GM19438 (cell line): ENCODE results near the gene USP1.

ENCODE experiments used
- ATAC-seq: cut with Tn5 transposase; IDR thresholded peaks from one replicate; pipeline ENCODE4 v1.9.1; 2021; ENCODE audit warnings: low read depth; ENCODE audit not compliant: unreplicated experiment

Gene USP1

GRCh38 chr1:62426237-62426636 lies 10.6 kb upstream of the USP1 start:
- ATAC-seq = no peak

DNA sequence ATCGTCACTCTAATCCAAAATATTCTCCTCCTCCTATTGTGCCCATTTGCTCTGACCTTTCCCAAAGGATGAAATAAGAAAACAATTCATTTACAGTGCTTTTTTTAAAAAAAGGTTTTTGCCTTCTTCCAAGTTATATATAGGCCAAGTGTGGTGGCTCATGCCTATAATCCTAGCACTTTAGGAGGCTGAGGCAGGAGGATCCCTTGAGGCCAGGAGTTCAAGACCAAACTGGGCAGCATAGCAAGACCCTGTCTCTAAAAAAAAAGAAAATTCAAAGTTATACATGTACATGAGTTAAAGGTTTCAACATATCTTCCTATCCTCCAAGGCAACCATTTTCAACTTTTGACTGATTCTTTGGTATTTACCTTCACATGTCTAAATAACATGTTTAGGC lies 10.1 kb upstream of the USP1 start:
- no peak for ATAC-seq

DNA sequence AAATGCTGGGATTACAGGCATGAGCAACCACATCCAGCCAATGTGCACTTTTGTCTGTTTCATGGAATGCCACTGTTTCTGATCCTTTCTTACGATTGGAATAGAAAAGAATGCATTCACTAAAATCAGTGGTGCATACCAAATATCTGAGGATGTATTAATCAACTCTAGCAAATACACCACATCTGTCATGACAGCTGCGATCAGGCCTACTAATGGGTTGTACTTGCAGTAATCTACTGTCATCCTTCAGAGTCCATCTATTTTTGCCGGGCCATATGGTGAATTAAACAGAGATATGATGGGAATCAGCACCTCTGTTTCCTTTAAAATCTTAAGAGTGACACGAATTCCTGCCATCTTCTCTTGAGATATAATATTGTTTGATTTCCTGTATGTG lies 8.5 kb upstream of the USP1 start:
- no peak for ATAC-seq

DNA sequence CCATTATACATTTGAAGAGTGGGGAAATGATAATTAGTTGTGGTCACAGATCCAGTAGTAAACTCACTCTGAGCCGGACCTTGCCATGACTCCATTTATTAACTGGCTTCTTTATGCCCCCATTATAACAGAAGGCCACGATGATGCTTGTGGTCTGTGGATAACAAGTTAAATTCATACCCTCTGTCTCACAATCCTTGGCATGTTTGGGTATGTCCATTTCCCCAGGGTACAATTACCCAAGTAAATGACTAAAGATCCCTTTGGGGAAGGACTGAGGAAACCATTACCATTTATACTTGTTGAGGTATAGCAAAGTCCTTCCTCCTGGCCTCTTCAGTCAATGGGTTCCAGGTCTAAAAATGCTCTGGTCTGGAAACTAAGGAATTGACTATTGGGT lies 7.3 kb upstream of the USP1 start:
- ATAC-seq = no peak

GRCh38 chr1:62433861-62434617 lies 2.8 kb upstream of the USP1 start:
- ATAC-seq = no peak

DNA sequence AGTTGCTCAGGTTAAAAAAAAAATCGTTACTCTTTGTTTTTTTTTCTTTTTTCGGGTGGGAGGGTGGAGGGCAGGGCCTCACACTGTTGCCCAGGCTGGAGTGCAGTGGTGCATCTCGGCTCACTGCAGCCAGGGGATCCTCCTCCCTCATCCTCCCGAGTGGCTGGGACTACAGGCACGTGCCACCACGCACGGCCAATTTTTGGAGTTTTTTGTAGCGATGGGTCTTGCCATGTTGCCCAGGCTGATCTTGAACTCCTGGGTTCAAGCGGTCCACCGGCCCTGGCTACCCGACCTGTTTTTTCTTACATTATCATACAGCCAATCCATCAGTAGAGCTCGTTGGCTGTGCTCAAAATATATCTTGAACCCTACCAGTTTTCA lies 2.2 kb upstream of the USP1 start:
- ATAC-seq = no peak

- no peak for ATAC-seq
These were observed 1.4 kb upstream of the USP1 start for GRCh38 chr1:62435231-62436038.

- ATAC-seq = peak; percentile 65
These were observed 797 bp upstream of the USP1 start for GRCh38 chr1:62436039-62436465.

- ATAC-seq = no peak
These were observed 558 bp downstream of the USP1 start for GRCh38 chr1:62437273-62437940.

DNA sequence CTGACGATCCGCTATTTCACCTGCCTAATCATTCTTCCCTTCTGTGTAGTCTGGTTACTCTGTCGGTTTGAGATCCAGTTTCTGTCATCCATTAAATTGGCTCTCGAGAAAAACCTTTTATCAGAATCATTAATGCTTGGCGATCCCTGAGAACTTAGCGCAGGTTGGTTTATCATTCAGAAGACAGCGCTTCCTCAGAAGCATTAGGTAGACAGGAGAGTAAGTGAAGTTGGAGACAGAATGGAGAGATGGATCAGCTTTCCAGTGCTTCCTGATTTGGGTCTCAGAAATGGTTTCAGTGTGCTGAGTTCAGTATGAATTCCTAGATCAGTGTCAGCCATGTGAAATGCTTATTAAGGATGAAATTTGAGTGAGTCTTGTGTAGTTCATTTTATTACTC lies 1.3 kb downstream of the USP1 start:
- ATAC-seq = no peak

- ATAC-seq = peak; percentile 33
These were observed 3.0 kb downstream of the USP1 start for GRCh38 chr1:62439652-62440371.

DNA sequence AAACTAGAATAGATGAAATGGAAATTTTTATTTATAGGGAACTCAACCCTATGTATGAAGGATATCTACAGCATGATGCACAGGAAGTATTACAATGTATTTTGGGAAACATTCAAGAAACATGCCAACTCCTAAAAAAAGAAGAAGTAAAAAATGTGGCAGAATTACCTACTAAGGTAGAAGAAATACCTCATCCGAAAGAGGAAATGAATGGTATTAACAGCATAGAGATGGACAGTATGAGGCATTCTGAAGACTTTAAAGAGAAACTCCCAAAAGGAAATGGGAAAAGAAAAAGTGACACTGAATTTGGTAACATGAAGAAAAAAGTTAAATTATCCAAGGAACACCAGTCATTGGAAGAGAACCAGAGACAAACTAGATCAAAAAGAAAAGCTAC lies 7.9 kb downstream of the USP1 start:
- ATAC-seq = no peak

DNA sequence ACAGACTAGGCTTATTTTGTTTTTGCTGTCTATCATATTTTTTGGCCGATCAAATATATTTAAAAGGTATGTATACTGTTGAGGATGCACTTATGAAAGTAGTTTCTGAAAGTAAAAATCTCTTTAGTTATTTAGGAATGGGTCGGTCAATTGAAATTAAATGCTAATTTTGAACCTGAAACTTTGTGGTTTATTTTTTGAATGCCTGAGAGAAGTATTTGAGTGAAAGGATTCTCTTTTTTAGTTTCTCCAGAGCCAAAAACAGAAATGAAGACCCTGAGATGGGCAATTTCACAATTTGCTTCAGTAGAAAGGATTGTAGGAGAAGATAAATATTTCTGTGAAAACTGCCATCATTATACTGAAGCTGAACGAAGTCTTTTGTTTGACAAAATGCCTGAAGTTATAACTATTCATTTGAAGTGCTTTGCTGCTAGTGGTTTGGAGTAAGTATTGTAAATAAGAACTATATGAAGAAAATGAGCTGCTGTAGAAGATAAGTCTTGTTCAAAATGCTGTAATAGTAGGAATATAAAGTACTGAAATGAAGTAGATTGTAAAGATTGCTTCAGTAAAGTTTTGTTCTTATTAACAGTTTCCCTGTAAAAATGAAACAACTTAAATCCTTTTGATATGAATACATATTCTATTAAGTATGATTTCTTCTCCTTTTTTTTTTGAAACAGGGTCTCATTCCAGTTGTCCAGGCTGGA lies 11.5 kb downstream of the USP1 start:
- ATAC-seq = no peak

- ATAC-seq = no peak
These were observed 13.5 kb downstream of the USP1 start for GRCh38 chr1:62450301-62450700.

GRCh38 chr1:62452951-62453350 lies 16.1 kb downstream of the USP1 start:
- no peak for ATAC-seq

DNA sequence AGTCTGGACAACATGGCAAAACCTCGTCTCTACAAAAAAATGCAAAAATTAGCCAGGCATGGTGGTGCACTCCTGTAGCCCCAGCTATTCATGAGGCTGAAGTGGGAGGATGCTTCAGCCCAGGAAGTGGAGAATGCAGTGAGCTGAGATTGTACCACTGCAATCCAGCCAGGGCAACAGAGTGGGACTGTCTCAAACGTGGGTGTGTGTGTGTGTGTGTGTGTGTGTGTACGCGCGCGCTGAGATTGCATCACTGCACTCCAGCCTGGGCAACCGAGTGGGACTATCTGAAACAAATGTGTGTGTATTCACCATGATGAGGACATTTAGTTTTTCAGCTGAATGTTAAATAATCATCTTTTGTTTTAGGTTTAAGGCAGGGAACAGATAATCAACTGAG lies 21.1 kb downstream of the USP1 start:
- no peak for ATAC-seq

DNA sequence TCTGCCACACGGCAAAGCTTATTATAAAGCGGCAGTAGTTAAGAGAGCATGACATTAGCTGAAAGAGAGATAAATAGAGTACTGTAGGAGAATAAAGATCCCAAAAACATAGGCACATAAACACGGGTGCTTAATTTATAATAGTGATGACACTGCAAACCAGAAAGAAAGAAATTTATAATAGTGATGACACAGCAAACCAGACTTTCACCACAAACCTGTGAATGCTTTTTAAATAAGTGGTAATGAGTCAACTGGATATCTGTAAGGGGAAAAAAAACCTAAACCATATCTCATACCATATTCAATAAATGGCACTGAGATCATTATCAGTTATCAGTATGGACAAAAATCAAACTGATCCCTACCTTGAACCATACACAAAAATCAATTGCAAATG lies 25.5 kb downstream of the USP1 start:
- ATAC-seq = no peak

DNA sequence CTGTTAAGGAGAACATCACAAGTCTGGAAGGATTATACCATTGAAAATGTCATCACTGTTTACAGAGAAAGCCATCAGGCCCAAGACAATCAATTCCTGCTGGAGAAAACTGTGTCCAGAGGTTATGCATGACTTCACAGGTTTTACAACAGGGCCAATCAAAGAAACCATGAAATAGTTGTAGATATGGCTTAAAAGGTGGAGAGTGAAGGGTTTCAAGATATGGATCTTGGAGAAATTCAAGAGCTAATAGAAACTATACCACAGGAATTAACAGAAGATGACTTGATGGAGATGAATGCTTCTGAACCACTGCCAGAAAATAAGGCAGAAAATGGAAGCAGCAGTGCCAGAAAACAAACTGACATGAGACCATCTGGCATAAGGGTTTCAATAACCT lies 30.2 kb downstream of the USP1 start:
- ATAC-seq = no peak

DNA sequence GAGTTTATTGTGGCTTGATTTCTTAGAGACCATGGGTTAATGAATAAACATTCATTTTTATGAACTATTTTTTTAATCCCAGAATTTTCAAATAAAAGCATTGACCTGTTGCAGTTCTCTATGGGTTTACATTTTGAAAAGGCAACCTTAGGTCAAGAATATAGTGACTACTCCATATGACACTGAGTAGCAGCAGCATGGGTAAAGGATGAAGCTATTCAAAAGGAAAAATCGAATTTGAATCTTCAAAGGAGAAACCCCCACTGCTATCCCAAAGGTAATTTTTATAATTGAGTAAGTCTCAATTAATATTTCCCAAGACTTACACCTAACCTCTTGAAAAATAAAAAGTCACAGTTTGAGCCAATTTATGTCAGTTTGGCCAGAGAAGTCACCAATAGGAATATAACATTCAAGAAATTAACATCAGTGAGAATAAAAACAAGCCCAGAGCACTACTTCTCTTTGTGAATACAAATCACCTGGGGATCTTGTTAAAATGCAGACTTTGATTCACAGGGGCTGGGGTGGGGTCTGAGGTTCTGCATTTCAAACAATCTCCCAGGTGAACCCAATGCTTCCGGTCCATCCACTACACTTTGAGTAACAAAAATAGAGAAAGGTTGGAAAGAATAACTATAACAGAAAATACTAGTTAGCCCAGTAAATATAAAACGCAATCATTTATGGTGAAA lies 39.8 kb downstream of the USP1 start:
- ATAC-seq = no peak

DNA sequence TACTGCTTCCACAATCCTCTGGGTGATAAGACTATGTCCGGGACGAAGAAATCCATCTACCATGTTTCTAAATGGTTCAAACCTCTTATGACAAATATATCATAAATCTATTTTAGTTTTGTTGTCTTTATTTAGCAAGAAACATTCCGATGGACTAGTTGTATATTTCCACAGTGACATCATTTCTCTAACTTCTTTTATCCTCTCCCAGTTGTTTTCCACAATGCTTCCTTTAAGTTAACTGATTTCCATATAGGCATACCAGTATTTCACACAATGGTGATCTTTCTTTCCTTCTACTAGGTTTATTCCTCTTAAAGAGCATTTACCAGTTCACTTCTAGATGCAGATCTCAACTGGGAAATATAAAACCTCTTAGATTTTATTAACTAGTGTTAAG lies 44.8 kb downstream of the USP1 start:
- no peak for ATAC-seq
